Trophoblast cell (in vitro differentiated cells and primary cell): ENCODE results near the gene CACNA1B.

ENCODE experiments used
- DNase-seq, 2 donors: peaks; one replicate each; pipeline ENCODE4 v3.0.0-alpha.2; 2016
- H2AFZ ChIP-seq: 2 replicates; pipeline ENCODE4 v1.6.1; 2013; ENCODE audit warnings: low read length, moderate library complexity, mild to moderate bottlenecking; ENCODE audit not compliant: insufficient read depth, poor library complexity
- H2AK5ac ChIP-seq: 2 replicates; pipeline ENCODE4 v1.6.1; 2013; ENCODE audit warnings: mild to moderate bottlenecking, low read length
- H2BK120ac ChIP-seq: 2 replicates; pipeline ENCODE4 v1.6.1; 2013; ENCODE audit warnings: low read length, mild to moderate bottlenecking, moderate library complexity; ENCODE audit not compliant: insufficient read depth, poor library complexity
- H2BK12ac ChIP-seq: 2 replicates; pipeline ENCODE4 v1.6.1; 2013; ENCODE audit warnings: mild to moderate bottlenecking, low read length, moderate library complexity
- H2BK5ac ChIP-seq: 2 replicates; pipeline ENCODE4 v1.6.1; 2013; ENCODE audit warnings: low read length, low read depth, moderate library complexity, mild to moderate bottlenecking; ENCODE audit not compliant: poor library complexity
- H3K14ac ChIP-seq: 2 replicates; pipeline ENCODE4 v1.6.1; 2013; ENCODE audit warnings: mild to moderate bottlenecking, low read length
- H3K18ac ChIP-seq: 2 replicates; pipeline ENCODE4 v1.6.1; 2013; ENCODE audit warnings: mild to moderate bottlenecking, low read length
- H3K23ac ChIP-seq: 2 replicates; pipeline ENCODE4 v1.6.1; 2013; ENCODE audit warnings: low read length
- H3K27ac ChIP-seq: 2 replicates; pipeline ENCODE4 v1.5.1; 2013; ENCODE audit warnings: low read depth, mild to moderate bottlenecking, inconsistent platforms, low read length, moderate library complexity
- H3K27me3 ChIP-seq: 2 replicates; pipeline ENCODE4 v1.6.1; 2013; ENCODE audit warnings: inconsistent platforms, mild to moderate bottlenecking, low read length, moderate library complexity; ENCODE audit not compliant: insufficient read depth
- H3K36me3 ChIP-seq, 2 experiments: 1 replicate in 1 of 2; 2 replicates in 1 of 2; pipeline ENCODE4 v1.6.1; 2013; ENCODE audit warnings: low read length in 2 of 2, mild to moderate bottlenecking in 2 of 2, moderate library complexity in 1 of 2; ENCODE audit not compliant: insufficient read depth in 2 of 2, control insufficient read depth in 1 of 2
- H3K4ac ChIP-seq: 2 replicates; pipeline ENCODE4 v1.6.1; 2013; ENCODE audit warnings: low read depth, mild to moderate bottlenecking, low read length, moderate library complexity
- H3K4me1 ChIP-seq, 2 experiments: 1 replicate in 1 of 2; 2 replicates in 1 of 2; pipeline ENCODE4 v1.6.1; 2013; ENCODE audit warnings: low read length in 2 of 2, mild to moderate bottlenecking in 2 of 2, moderate library complexity in 1 of 2; ENCODE audit not compliant: insufficient read depth in 2 of 2, control insufficient read depth in 1 of 2
- H3K4me2 ChIP-seq: 2 replicates; pipeline ENCODE4 v1.6.1; 2013; ENCODE audit warnings: inconsistent platforms, mild to moderate bottlenecking, low read length, moderate library complexity
- H3K4me3 ChIP-seq: 2 replicates; pipeline ENCODE4 v1.5.1; 2013; ENCODE audit warnings: mild to moderate bottlenecking, low read depth, low read length, inconsistent platforms
- H3K79me1 ChIP-seq: one replicate; pipeline ENCODE4 v1.6.1; 2013; ENCODE audit warnings: low read length
- H3K79me2 ChIP-seq: 2 replicates; pipeline ENCODE4 v1.6.1; 2013; ENCODE audit warnings: low read length, mild to moderate bottlenecking; ENCODE audit not compliant: control insufficient read depth, insufficient read depth, poor library complexity
- H3K9ac ChIP-seq: 2 replicates; pipeline ENCODE4 v1.6.1; 2013; ENCODE audit warnings: mild to moderate bottlenecking, low read length
- H3K9me3 ChIP-seq: 2 replicates; pipeline ENCODE4 v1.6.1; 2013; ENCODE audit warnings: low read depth, mild to moderate bottlenecking, control low read depth, inconsistent platforms, low read length; ENCODE audit not compliant: insufficient read depth
- H4K12ac ChIP-seq: 2 replicates; pipeline ENCODE4 v1.6.1; 2013; ENCODE audit warnings: low read depth, mild to moderate bottlenecking, low read length, moderate library complexity
- H4K8ac ChIP-seq: 2 replicates; pipeline ENCODE4 v1.6.1; 2013; ENCODE audit warnings: low read depth, mild to moderate bottlenecking, low read length, moderate library complexity
- H4K91ac ChIP-seq: one replicate; pipeline ENCODE4 v1.6.1; 2013; ENCODE audit warnings: low read depth, mild to moderate bottlenecking, low read length, moderate library complexity
- WGBS: extraction: QIAGEN DNeasy Blood & Tissue Kit; methylation state at CpG from one replicate; pipeline ENCODE4 v1.1.7; 2013; ENCODE audit warnings: missing lambda C conversion rate; ENCODE audit not compliant: insufficient read length, insufficient coverage; ENCODE audit errors: extremely low coverage; 5-methylcytosine and 5-hydroxymethylcytosine counted together

CACNA1B gene

GRCh38 chr9:137836151-137836830 lies 41.3 kb upstream of the CACNA1B start:
- Histone ChIP-seq H3K14ac (no peak overlapping the region), H3K36me3 (peaks cover 49 to 51% of the 10 kb centered on the region in 2 experiments), H3K27ac (no peak overlapping the region), H3K4me3 (no peak overlapping the region), H3K18ac (no peak overlapping the region), H3K9ac (no peak overlapping the region), H3K27me3 (no peaks in the 10 kb centered on the region), H3K79me2 (no peaks in the 10 kb centered on the region), H2AFZ (no peak overlapping the region), H3K79me1 (no peaks in the 10 kb centered on the region), H3K23ac (no peak overlapping the region), H2BK120ac (no peak overlapping the region), H4K12ac (no peak overlapping the region), H3K4ac (no peak overlapping the region), H3K4me1 (no peaks in the 10 kb centered on the region), H4K91ac (no peak overlapping the region), H2BK5ac (no peak overlapping the region), H4K8ac (no peak overlapping the region), H2BK12ac (no peak overlapping the region), H3K9me3 (peaks cover 11% of the 10 kb centered on the region), H2AK5ac (no peak overlapping the region), H3K4me2 (no peak overlapping the region)
- DNase-seq, result no peak
- WGBS, result no CpG with 5 or more reads among the region's 28 CpGs

DNA sequence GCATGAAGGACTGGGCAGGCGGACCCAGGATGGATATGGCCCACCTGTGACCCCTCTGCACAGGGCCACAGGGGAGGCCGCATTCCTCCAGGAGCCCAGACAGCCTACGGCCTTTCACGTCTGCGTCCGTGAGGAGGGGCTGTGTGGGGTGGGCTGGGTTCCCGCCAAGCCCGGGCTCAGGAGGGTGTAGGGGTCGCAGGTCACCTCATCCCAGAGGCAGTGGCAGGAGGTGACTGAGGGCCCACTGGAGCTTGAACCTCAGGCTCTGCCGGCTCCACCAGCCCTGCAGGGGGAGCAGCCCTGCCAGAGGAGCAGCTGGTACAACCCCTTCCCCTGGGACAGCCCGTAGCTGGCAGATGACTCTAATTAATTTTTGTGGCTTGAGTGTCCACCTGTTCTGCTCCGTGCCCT lies 40.7 kb upstream of the CACNA1B start:
- Histone ChIP-seq H4K12ac (no peak overlapping the region), H2AK5ac (no peak overlapping the region), H2BK5ac (no peak overlapping the region), H3K79me1 (no peaks in the 10 kb centered on the region), H3K4ac (no peak overlapping the region), H3K4me1 (no peaks in the 10 kb centered on the region), H3K4me2 (no peak overlapping the region), H3K9ac (no peak overlapping the region), H4K91ac (no peak overlapping the region), H3K4me3 (no peak overlapping the region), H3K9me3 (peaks cover 11% of the 10 kb centered on the region), H4K8ac (no peak overlapping the region), H3K27ac (no peak overlapping the region), H2BK12ac (no peak overlapping the region), H3K18ac (no peak overlapping the region), H3K36me3 (peaks cover 49% of the 10 kb centered on the region in 2 experiments), H2AFZ (no peak overlapping the region), H3K27me3 (no peaks in the 10 kb centered on the region), H3K79me2 (no peaks in the 10 kb centered on the region), H2BK120ac (no peak overlapping the region), H3K14ac (no peak overlapping the region), H3K23ac (no peak overlapping the region)
- no peak for DNase-seq
- no CpG with 5 or more reads among the region's 12 CpGs for WGBS

- no peak overlapping the region for H3K18ac ChIP-seq
- H3K4ac ChIP-seq, result no peak overlapping the region
- H3K23ac ChIP-seq, result no peak overlapping the region
- no peak overlapping the region for H2BK12ac ChIP-seq
- H4K91ac ChIP-seq, result no peak overlapping the region
- no peak overlapping the region for H3K14ac ChIP-seq
- no peaks in the 10 kb centered on the region for H3K79me2 ChIP-seq
- no peak overlapping the region for H2AK5ac ChIP-seq
- H3K9ac ChIP-seq, result no peak overlapping the region
- H2AFZ ChIP-seq, result no peak overlapping the region
- no peaks in the 10 kb centered on the region for H3K27me3 ChIP-seq
- no peak overlapping the region for H4K12ac ChIP-seq
- H4K8ac ChIP-seq, result no peak overlapping the region
- H3K4me1 ChIP-seq, result no peaks in the 10 kb centered on the region
- no peak overlapping the region for H2BK5ac ChIP-seq
- H3K79me1 ChIP-seq, result no peaks in the 10 kb centered on the region
- H3K27ac ChIP-seq, result no peak overlapping the region
- WGBS, result no CpG with 5 or more reads among the region's 20 CpGs
- H3K9me3 ChIP-seq, result peaks cover 9% of the 10 kb centered on the region
- H3K4me3 ChIP-seq, result no peak overlapping the region
- no peak overlapping the region for H3K4me2 ChIP-seq
- no peak overlapping the region for H2BK120ac ChIP-seq
- DNase-seq, result no peak
- peaks cover 42 to 43% of the 10 kb centered on the region in 2 experiments for H3K36me3 ChIP-seq
Measured at GRCh38 chr9:137837345-137838278, 40.0 kb upstream of the CACNA1B start.

GRCh38 chr9:137838576-137838975 lies 39.0 kb upstream of the CACNA1B start:
- Histone ChIP-seq H3K36me3 (peaks cover 33% of the 10 kb centered on the region in 2 experiments), H3K4me1 (no peaks in the 10 kb centered on the region), H3K4ac (no peak overlapping the region), H4K8ac (no peak overlapping the region), H3K4me3 (no peak overlapping the region), H2AK5ac (no peak overlapping the region), H2BK120ac (no peak overlapping the region), H2AFZ (no peak overlapping the region), H4K12ac (no peak overlapping the region), H3K4me2 (no peak overlapping the region), H3K79me1 (no peaks in the 10 kb centered on the region), H3K23ac (no peak overlapping the region), H3K9me3 (peaks cover 9% of the 10 kb centered on the region), H3K27ac (no peak overlapping the region), H3K27me3 (no peaks in the 10 kb centered on the region), H2BK12ac (no peak overlapping the region), H3K9ac (no peak overlapping the region), H4K91ac (no peak overlapping the region), H2BK5ac (no peak overlapping the region), H3K14ac (no peak overlapping the region), H3K79me2 (no peaks in the 10 kb centered on the region), H3K18ac (no peak overlapping the region)
- no CpG with 5 or more reads among the region's 10 CpGs for WGBS
- DNase-seq, result no peak
